T-helper 1 cell (primary cell): ENCODE data around the gene SMCO2.
A peak's percentile ranks its signal among the peaks of the same experiment; 100 is the strongest.

ENCODE experiments used
- DNase-seq, 5 donors: peaks; one replicate each; pipeline ENCODE4 v3.0.0-alpha.2; 2012 to 2020

The SMCO2 gene

GRCh38 chr12:27455589-27455988 is 9.1 kb downstream of the SMCO2 start:
- DNase-seq: no peak

- DNase-seq: no peak
Measured at GRCh38 chr12:27456618-27457017, 10.1 kb downstream of the SMCO2 start.

GRCh38 chr12:27460471-27460978 is 14.0 kb downstream of the SMCO2 start:
- peak in 1 of 5 donors; percentile 86 for DNase-seq

GRCh38 chr12:27462151-27462694 is 15.7 kb downstream of the SMCO2 start:
- DNase-seq: peak in 1 of 5 donors; percentile 62

GRCh38 chr12:27462851-27463250 is 16.3 kb downstream of the SMCO2 start:
- DNase-seq: no peak

GRCh38 chr12:27463511-27464219 is 17.1 kb downstream of the SMCO2 start:
- DNase-seq: peak in 1 of 5 donors; percentile 51

- peak in 1 of 5 donors; percentile 67 for DNase-seq
Measured at GRCh38 chr12:27464220-27464554, 17.7 kb downstream of the SMCO2 start.

- DNase-seq: no peak
Measured at GRCh38 chr12:27467641-27468040, 21.1 kb downstream of the SMCO2 start.

- no peak for DNase-seq
Measured at GRCh38 chr12:27468241-27468640, 21.7 kb downstream of the SMCO2 start.

- no peak for DNase-seq
Measured at GRCh38 chr12:27469176-27469736, 22.7 kb downstream of the SMCO2 start.

- DNase-seq: peak in 1 of 5 donors; percentile 42
Measured at GRCh38 chr12:27472604-27473003, 26.1 kb downstream of the SMCO2 start.

GRCh38 chr12:27474344-27474743 is 27.8 kb downstream of the SMCO2 start:
- no peak for DNase-seq

GRCh38 chr12:27477049-27477448 is 30.5 kb downstream of the SMCO2 start:
- no peak for DNase-seq

- no peak for DNase-seq
Measured at GRCh38 chr12:27478949-27479348, 32.4 kb downstream of the SMCO2 start.

GRCh38 chr12:27480016-27480415 is 33.5 kb downstream of the SMCO2 start:
- DNase-seq: no peak

- no peak for DNase-seq
Measured at GRCh38 chr12:27486961-27487360, 40.4 kb downstream of the SMCO2 start.

GRCh38 chr12:27488479-27488878 is 41.9 kb downstream of the SMCO2 start:
- DNase-seq: no peak

GRCh38 chr12:27491226-27491625 is 44.7 kb downstream of the SMCO2 start:
- no peak for DNase-seq

- DNase-seq: no peak
Measured at GRCh38 chr12:27493260-27493940, 46.9 kb downstream of the SMCO2 start.

GRCh38 chr12:27497446-27497845 is 50.9 kb downstream of the SMCO2 start:
- no peak for DNase-seq

- DNase-seq: peak in 1 of 5 donors; percentile 88
Measured at GRCh38 chr12:27498149-27498548, 51.6 kb downstream of the SMCO2 start.

GRCh38 chr12:27498761-27499160 is 52.2 kb downstream of the SMCO2 start:
- peak in 1 of 5 donors; percentile 57 for DNase-seq

GRCh38 chr12:27499377-27499776 is 52.8 kb downstream of the SMCO2 start:
- no peak for DNase-seq

GRCh38 chr12:27500546-27500945 is 54.0 kb downstream of the SMCO2 start:
- no peak for DNase-seq
